NCI-H345 treated with DMSO at 0.1 percent for 48 hours (cell line): ENCODE results near the gene ERP27.

Experiments used
- DNase-seq: peaks from one replicate; lab custom pipeline; 2025; ENCODE audit not compliant: unreplicated experiment; lab: John Stamatoyannopoulos, UW

The ERP27 gene

GRCh38 chr12:14938301-14938700 is at the start of gene ERP27:
Gene ERP27 (minus strand): TSS chr12:14938537. CDS start chr12:14938508, 29 bp downstream.
- no peak for DNase-seq

DNA sequence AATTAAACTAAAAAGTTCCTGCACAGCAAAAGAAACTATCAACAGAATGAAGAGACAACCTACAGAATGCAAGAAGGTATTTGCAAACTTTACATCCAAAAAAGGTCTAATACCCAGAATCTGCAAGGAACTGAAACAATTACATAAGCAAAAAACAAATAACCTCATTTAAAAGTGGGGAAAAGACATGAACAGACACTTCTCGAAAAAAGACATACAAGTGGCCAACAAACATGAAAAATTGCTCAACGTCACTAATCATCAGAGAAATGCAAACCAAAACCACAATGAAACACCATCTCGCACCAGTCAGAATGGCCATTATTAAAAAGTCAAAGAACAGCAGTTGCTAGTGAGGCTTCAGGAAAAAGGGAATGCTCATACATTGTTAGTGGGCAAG is 49.7 kb upstream of the ERP27 start:
- no peak for DNase-seq

- no peak for DNase-seq
Observed at GRCh38 chr12:14986449-14986848, 48.1 kb upstream of the ERP27 start.

DNA sequence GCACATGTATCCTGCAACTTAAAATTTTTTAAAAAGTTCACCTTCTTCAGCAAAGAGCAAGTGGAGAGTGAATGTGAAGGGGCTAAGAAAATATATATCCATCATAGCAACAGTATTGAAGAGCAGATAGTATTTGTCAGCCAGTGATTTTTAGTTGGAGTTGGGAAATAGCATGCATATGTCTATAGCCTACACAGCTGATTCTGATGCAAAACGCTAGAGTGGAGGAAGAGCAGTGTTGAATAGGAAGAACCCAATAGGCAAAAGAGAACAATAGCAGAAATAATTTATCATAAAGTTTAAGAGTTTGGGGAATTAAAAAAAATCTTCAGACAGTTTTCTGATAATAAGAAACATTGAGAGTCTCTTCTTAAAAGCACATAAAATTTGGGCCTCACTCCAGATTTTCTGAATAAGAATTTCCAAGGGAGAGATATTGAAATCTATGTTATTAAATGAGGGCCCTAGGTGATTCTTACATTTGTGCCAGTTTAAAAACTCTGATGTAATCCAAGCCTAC is 46.5 kb upstream of the ERP27 start:
- no peak for DNase-seq

DNA sequence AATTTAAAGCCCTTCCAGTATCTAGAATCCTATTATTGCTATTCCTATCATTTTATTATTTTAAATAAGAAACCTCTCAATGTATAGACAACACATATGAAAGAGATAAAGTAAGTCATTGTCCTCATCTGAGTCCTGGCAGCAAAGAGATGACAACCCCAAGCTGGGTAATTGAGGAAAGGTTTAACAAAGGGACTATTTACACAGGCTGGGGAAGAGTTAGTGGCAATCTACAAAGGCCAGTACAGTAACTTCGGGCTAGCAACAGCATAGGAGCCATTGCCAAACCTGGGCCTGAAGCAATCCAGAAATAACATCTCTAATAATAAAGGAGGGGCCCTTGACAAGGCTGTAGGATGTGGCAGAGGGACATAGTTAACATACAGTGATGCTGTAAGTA is 45.7 kb upstream of the ERP27 start:
- no peak for DNase-seq

GRCh38 chr12:14982991-14983390 is 44.7 kb upstream of the ERP27 start:
- DNase-seq, result no peak

GRCh38 chr12:14982562-14982961 is 44.2 kb upstream of the ERP27 start:
- no peak for DNase-seq

DNA sequence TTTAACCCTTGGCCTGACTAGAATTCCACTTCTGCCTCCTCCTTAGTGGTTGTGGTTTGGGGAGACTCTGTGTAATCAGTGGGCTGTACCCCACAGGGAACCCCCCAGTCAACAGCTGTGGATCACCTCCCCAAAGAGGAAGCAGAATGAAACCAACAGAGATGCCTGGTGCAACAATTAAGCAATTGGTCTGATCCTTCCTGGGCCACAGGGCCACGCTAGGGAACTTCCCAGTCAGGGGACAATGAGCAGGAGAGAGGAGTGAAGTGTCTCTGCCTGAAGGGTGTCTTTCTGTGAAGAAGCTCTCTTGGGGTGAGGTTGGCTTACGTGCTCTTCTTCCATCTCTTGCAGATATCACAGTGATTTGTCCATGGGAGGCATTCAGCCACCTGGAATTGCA is 42.7 kb upstream of the ERP27 start:
- DNase-seq, result no peak

DNA sequence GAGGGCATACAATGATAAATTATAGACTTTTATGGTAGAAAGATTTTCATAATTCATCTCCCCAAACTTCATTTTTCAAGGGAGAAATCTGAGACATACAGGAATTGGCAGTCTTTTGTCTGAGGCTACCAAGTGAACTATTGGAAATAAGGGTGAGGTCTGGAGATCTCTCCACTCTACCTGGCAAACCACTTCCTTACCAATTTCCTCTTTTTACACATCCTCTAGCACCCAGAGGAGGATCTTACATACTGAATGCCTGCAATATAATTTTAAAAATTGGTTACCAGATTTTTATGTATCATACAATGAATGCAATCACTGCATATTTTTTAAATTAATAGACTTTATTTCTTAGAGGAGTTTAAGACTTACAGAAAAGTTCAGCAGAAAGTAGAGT is 41.1 kb upstream of the ERP27 start:
- no peak for DNase-seq

- DNase-seq, result no peak
Observed at GRCh38 chr12:14976658-14977057, 38.3 kb upstream of the ERP27 start.

GRCh38 chr12:14975457-14975856 is 37.1 kb upstream of the ERP27 start:
- DNase-seq, result no peak

DNA sequence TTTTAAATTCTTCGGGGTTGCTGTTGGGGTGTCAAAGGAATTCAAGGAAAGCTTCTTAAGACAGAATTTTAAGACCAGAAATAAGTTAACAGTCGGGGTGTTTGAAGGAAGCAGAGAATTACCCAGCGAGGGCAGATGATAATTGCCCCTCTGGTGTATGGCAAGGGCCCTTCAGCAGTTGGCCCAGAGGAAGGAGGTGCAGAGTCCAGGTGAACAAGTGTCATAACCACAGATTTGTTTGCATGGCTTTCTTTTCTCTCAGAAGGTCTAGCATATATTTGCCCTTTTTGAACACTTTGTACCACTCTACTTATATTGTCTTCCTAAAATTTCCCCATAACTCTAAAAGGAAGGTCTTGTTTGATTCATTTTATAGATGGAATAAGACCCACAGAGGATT is 36.3 kb upstream of the ERP27 start:
- DNase-seq, result no peak

DNA sequence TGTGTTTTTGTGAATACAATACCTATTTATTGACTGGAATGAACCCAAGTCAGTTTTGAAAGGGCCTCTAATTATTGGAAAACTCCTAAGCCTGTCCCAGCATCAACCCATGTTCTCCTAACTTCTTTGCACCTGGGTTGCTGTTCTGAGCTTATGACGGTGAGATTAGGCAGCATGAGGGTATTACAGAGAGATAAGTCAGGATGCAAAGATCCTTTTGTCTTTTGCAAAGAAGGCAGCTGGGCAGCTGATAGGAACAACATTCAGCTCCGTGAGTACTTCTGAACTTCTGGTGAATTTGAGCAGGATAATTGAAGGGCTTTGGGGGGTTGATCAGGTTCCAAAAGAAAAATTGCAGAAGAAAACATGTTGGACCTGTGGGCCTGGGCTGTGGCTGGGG is 34.5 kb upstream of the ERP27 start, which contains the start of gene PDE6H:
Gene PDE6H, plus strand, starts transcription at position 227 of the 400 bp plus-strand sequence. CDS start 4,971 bp downstream, outside the sequence.
- no peak for DNase-seq

DNA sequence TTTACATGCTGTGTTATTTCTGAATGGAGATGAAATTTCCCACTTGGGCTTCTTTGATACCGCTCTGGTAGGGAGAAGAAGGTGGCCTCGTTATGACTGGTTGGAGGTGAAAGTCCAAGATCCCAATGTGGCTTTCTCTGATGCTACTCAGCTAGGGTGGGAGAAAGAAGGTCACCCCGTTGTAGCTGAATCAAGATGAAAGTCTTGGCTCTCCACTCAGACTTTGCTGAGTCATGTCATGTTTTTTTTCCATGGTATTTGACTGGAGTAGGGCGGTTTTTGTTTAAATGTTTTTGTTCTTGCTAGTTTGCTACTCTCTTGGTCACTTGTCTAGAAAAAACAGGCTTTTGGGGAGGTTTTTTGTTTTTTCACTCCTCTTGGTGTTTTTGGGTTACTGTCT is 32.1 kb upstream of the ERP27 start:
- DNase-seq, result no peak

DNA sequence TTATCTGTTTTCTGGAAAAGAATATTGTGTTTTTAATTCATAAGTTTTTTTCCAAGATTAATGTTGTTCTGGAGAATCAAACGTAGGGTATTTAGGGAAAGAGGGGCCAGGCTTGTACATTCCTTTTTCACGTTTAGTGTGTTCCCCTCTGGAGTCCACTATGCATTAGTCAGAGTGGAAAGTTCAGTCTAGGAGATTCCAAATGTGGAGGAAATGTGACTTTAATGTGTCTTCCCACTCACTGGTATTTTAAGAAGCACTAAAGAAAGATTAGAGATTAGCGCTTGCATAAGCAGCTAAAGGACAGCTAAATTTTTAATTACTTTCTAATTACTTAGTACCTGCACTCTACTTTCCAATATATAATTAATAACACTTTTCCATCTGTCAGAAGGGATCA is 30.1 kb upstream of the ERP27 start:
- DNase-seq, result no peak

GRCh38 chr12:14965221-14965620 is 26.9 kb upstream of the ERP27 start:
- DNase-seq, result no peak

GRCh38 chr12:14964406-14964805 is 26.1 kb upstream of the ERP27 start:
- DNase-seq, result no peak

DNA sequence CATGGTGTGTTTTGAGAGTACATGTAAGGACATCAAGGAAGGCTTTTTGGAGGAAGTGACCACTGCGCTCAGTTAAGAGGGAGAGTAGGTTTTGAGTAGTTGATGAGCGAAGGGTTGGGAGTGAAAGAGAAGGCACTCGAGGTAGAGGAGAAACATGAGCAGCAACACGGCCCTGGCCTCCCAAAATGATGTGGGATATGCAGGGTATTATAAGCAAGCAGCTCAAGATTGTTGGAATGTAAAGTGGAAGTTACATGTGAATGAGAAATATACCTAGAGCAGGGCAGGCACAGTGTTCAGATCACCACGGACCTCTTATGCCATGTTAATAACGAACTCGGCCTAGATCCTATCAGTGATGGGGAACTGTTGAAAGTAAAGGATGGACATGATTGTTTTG is 25.2 kb upstream of the ERP27 start:
- no peak for DNase-seq

GRCh38 chr12:14962797-14963196 is 24.5 kb upstream of the ERP27 start:
- no peak for DNase-seq

GRCh38 chr12:14962153-14962539 is 23.8 kb upstream of the ERP27 start:
- DNase-seq, result no peak

DNA sequence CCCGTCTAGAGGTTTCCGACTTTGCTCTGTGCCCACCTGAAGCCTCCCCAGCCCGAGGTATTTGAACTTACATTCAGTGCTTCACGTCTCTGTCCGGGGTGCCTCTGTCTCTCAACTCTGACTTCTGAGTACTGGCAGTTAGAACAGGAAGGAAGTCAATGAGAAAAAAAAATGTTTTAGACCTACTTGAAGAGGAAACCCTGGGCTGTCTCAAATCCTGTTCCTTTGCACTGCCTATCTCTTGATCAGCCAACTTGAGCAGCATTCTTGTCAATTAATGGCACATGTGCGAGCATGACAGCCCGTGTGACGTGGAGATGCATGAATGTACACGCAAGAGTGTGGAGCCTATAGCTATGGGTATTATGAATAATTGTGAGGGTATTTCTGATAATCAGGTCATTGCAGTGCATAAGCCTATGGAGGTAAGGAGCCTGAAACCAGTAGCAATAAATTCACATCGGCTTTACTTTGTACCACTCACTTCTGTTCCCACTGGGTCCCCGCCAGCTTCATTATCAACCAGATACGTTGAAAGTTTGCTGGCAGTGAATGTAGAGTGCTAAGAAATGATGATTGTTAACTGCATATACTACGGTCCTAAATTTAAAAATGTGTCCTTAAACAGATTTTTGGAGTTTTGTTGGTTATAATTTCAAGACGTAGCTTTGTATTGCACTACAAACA is 23.3 kb upstream of the ERP27 start, which contains the start of gene ARHGDIB:
Gene ARHGDIB, minus strand, starts transcription at position 136 of the 687 bp plus-strand sequence. CDS start 10,889 bp downstream, outside the sequence.
- DNase-seq, result no peak

DNA sequence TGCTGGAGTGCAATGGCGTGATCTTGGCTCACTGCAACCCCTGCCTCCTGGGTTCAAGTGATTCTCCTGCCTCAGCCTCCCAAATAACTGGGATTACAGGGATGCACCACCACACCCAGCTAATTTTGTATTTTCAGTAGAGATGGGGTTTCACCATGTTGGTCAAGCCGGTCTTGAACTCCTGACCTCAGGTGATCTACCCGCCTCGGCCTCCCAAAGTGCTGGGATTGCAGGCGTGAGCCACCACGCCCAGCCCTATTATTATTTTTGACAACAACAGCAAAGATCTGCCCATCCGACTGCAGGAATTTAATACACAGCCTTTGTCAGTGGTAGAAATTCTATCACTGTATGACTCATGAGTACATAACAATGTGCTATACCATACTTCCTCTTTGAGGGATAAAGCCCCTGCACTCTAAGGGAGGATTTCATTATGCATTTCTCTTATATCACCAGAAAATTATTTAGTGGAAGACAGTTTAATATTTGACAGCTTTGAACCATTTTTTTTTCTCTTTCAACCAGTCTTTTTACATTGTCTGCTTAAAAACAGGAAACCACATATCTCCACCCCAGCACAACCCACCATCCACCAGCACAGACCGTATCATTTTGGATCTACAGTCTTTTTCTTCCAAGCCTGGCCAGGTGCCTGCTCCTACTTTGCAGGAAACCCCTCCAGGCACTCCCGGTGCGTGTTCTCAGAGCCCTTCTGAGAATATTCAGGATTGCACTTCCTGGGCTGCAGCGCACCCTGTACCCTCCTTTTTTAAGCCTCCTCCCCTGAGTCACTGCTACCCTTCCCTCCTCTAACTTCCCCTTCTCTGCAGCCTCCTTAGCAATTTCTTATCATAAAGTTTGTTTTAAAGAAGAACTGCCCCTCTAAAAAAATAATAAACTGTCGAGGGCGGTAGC is 22.5 kb upstream of the ERP27 start:
- DNase-seq, result no peak
